Measurements from ENCODE around the gene CDK11A. TPM values are rescaled to one million over a fixed set of nuclear protein-coding genes. Genes with fewer than 3 reads are reported as not detected.

CDK11A gene
- polyA plus RNA-seq, 3 donors = 4.4 to 80.1 (median 13.3) TPM

DNA sequence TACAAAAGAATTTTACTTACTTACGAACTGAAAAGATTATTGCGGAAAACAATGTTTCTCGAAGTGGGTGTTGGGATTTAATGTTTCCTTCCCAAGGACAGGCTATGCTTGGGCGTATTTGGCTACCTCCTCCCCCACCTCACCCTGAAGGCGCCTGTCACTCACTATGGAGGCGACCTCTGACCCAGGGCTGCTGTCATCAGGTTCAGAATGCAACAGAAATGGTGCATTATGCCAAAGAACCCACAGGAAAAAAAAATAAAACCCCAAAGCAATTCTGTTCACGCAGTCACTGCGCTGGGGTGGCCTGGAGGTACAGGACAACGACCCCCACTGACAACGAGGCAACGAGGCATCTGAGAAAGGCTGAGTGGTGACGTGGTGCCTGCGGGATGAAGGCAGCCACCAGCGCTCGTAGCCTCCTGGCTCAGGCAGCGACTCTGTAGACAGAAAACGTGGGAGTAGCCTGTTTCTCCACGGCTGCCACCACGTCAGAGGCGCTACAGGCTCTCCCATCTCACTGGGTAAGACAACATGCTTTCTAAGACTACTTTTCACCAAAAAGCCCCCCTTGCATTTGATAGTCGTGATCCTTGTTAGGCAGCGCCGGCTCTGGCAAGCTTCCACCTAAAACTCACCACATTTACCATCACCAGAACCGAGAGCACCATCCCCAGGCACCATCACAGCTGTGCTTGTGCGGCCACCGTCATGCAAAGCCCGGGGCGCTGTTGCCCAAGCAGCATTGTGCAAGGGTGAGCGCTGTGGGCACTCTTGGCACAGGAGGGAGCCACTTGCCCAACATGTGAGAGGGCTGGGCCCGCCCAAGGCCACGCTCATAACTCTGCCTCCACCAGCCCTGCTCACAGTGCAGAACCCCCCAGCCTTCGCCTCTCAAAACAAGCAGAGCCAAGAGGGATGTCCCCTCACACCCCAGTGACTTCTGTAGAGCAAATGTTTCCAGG, 39.8 kb upstream of the CDK11A start:
- H3K9me3 Mint-ChIP-seq = no peaks in the 10 kb centered on the region
- H3K9ac ChIP-seq (ENCODE audit: insufficient read depth, low read length, poor library complexity, severe bottlenecking) = no peak overlapping the region
- peaks cover 100% of the 10 kb centered on the region for H4K20me1 ChIP-seq (ENCODE audit: insufficient read depth, low read length)
- H3K79me2 ChIP-seq (ENCODE audit: insufficient read depth, low read length) = peaks cover 100% of the 10 kb centered on the region
- H3K36me3 Mint-ChIP-seq = peaks cover 74 to 96% of the 10 kb centered on the region in 2 donors
- peaks cover 48% of the 10 kb centered on the region for H3K4me1 Mint-ChIP-seq
- H3K36me3 ChIP-seq (replicated peaks in 1 of 2; ENCODE audit: control insufficient read depth in 1 of 2, insufficient read depth in 2 of 2, low read length in 2 of 2) = peaks cover 83 to 92% of the 10 kb centered on the region in 2 donors
- H3K9me3 ChIP-seq (replicated peaks in 1 of 2; ENCODE audit: control insufficient read depth in 1 of 2, insufficient read depth in 1 of 2, low read length in 2 of 2) = no peaks in the 10 kb centered on the region
- H3K4me2 ChIP-seq (replicated peaks; ENCODE audit: extremely low read depth, low read length, poor library complexity, severe bottlenecking) = peak overlapping the region; percentile 20
- no peak overlapping the region for H2AFZ ChIP-seq (ENCODE audit: insufficient read depth, low read depth, low read length, poor library complexity, severe bottlenecking)
- DNase-seq = peak; percentile 85 to 90 (median 89)
- no peak overlapping the region for H3K4me3 ChIP-seq (replicated peaks in 1 of 3; ENCODE audit: low read depth in 2 of 3, low read length in 3 of 3)
- peak overlapping the region; percentile 9 to 56 for H3K4me3 Mint-ChIP-seq
- H3K27ac Mint-ChIP-seq = peak overlapping the region; percentile 83 to 95 (median 87)
- peak overlapping the region; percentile 51 to 75 for H3K27ac ChIP-seq (ENCODE audit: low read depth in 1 of 2, low read length in 2 of 2)
- WGBS (ENCODE audit: insufficient coverage) = 45% methylated on average over 28 of the region's 32 CpGs
- peaks cover 0 to 2% (median 0%) of the 10 kb centered on the region in 3 donors for H3K27me3 Mint-ChIP-seq (ENCODE audit: low read depth in 3 of 3)
- H3K4me1 ChIP-seq (ENCODE audit: control insufficient read depth in 1 of 2, insufficient read depth in 2 of 2, low read length in 2 of 2) = peaks cover 37 to 53% of the 10 kb centered on the region in 2 donors
- intact Hi-C loops (cut with micrococcal nuclease) = loop anchor here (2.0 to 5.0 kb wide), 3 partner anchors 15 to 143 kb away; partner anchors contain the start of gene NADK (in 1 of the 2)
- H3K27me3 ChIP-seq (ENCODE audit: control insufficient read depth in 2 of 2, insufficient read depth in 2 of 2, low read length in 2 of 2) = no peaks in the 10 kb centered on the region
- TF ChIP-seq, protein P1, sequence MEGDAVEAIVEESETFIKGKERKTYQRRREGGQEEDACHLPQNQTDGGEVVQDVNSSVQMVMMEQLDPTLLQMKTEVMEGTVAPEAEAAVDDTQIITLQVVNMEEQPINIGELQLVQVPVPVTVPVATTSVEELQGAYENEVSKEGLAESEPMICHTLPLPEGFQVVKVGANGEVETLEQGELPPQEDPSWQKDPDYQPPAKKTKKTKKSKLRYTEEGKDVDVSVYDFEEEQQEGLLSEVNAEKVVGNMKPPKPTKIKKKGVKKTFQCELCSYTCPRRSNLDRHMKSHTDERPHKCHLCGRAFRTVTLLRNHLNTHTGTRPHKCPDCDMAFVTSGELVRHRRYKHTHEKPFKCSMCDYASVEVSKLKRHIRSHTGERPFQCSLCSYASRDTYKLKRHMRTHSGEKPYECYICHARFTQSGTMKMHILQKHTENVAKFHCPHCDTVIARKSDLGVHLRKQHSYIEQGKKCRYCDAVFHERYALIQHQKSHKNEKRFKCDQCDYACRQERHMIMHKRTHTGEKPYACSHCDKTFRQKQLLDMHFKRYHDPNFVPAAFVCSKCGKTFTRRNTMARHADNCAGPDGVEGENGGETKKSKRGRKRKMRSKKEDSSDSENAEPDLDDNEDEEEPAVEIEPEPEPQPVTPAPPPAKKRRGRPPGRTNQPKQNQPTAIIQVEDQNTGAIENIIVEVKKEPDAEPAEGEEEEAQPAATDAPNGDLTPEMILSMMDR (IDR thresholded peaks at IDR 0.05) = peak; percentile 68

DNA sequence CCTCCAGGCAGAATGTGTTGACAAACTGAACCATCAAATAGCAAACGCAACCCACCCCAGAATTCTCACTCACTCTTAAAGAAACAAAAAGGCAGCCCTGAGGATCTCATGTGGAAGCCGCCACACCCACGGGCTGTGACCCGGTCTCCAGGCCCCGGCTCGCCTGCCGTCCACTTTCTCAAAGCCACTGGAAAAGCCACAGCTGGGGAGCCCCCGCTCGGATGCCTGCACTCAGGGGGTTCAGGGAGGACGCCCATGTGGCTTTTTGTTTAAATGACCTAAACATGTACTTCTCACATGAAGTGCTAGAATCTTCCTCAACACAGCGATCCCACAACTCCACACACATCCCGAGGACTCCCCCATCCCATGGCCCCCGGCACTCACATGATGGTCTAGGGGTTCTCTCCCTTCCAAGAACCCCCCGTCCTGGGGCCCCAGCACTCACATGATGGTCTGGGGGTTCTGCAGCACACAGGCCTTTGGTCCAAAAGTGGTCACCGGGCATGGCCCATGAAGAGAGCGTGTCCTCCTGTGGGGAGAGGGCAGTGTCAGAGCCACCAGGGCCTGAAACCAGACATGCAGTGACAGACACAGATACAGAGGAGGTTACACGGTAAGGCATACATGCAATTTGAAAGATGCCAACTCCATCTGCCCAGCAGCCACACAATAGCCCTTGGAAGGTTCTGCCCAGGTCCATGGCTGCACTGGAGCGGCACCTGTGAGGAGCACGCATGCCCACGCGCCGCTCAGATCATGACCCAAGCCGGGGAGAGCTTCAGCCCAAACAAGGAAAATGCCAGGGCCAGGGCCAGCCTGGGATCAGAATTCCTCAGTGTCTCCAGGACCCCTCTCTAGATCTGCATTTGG, 37.6 kb upstream of the CDK11A start:
- Mint-ChIP-seq H3K4me1 (peaks cover 34% of the 10 kb centered on the region), H3K9me3 (no peaks in the 10 kb centered on the region), H3K27ac (peak overlapping the region in 5 of 7 donors; percentile 39 to 83 (median 70)), H3K36me3 (peaks cover 74 to 95% of the 10 kb centered on the region in 2 donors), H3K4me3 (no peak overlapping the region), H3K27me3 (ENCODE audit: low read depth in 3 of 3) (peaks cover 0 to 2% (median 0%) of the 10 kb centered on the region in 3 donors)
- H3K27ac ChIP-seq (ENCODE audit: low read depth in 1 of 2, low read length in 2 of 2) = peak overlapping the region in 1 of 2 donors; percentile 38
- no peaks in the 10 kb centered on the region for H3K27me3 ChIP-seq (ENCODE audit: control insufficient read depth in 2 of 2, insufficient read depth in 2 of 2, low read length in 2 of 2)
- H3K4me2 ChIP-seq (replicated peaks; ENCODE audit: extremely low read depth, low read length, poor library complexity, severe bottlenecking) = no peak overlapping the region
- no peaks in the 10 kb centered on the region for H3K9me3 ChIP-seq (replicated peaks in 1 of 2; ENCODE audit: control insufficient read depth in 1 of 2, insufficient read depth in 1 of 2, low read length in 2 of 2)
- DNase-seq = no peak
- peaks cover 85 to 92% of the 10 kb centered on the region in 2 donors for H3K36me3 ChIP-seq (replicated peaks in 1 of 2; ENCODE audit: control insufficient read depth in 1 of 2, insufficient read depth in 2 of 2, low read length in 2 of 2)
- peaks cover 29 to 37% of the 10 kb centered on the region in 2 donors for H3K4me1 ChIP-seq (ENCODE audit: control insufficient read depth in 1 of 2, insufficient read depth in 2 of 2, low read length in 2 of 2)
- peaks cover 99% of the 10 kb centered on the region for H3K79me2 ChIP-seq (ENCODE audit: insufficient read depth, low read length)
- 97% methylated on average over 19 of the region's 23 CpGs for WGBS (ENCODE audit: insufficient coverage)
- H4K20me1 ChIP-seq (ENCODE audit: insufficient read depth, low read length) = peaks cover 100% of the 10 kb centered on the region
- H3K9ac ChIP-seq (ENCODE audit: insufficient read depth, low read length, poor library complexity, severe bottlenecking) = no peak overlapping the region
- no peak overlapping the region for H2AFZ ChIP-seq (ENCODE audit: insufficient read depth, low read depth, low read length, poor library complexity, severe bottlenecking)
- intact Hi-C loops (cut with micrococcal nuclease) = loop anchor here in 1 of 2 donors (5.0 kb wide), 1 partner anchor 146 kb away; no protein-coding TSS in a partner anchor
- no peak overlapping the region for H3K4me3 ChIP-seq (replicated peaks in 1 of 3; ENCODE audit: low read depth in 2 of 3, low read length in 3 of 3)
- TF ChIP-seq, protein P1 (IDR thresholded peaks at IDR 0.05) = no peak

Measured in CD14-positive monocyte (primary cell).